ENCODE results near the gene PCDHA8. TPM values are rescaled to one million over a fixed set of nuclear protein-coding genes. Genes with fewer than 3 reads are reported as not detected.

PCDHA8 gene
- total and polyA plus RNA-seq, 9 of the 15 experiments (the other 6 are each of a cell fraction or from before 2014, with no cell fraction given), result not detected

GRCh38 chr5:140862441-140863295 is 21.7 kb downstream of the PCDHA8 start (continued):
- no peak for TF ChIP-seq ZNF277 (CRISPR knock-in tag; IDR thresholded peaks at IDR 0.05; ENCODE audit: borderline replicate concordance)
- no peak for TF ChIP-seq ZHX1 (conservative IDR thresholded peaks at IDR 0.05; ENCODE audit: low read length)
- TF ChIP-seq NFE2 (IDR thresholded peaks at IDR 0.05; ENCODE audit: low read depth), result no peak
- TF ChIP-seq LCOR (CRISPR knock-in tag; IDR thresholded peaks at IDR 0.05), result no peak
- TF ChIP-seq PCBP2 (IDR thresholded peaks at IDR 0.05; ENCODE audit: low read depth, low read length, poor library complexity, severe bottlenecking), result no peak
- no peak for TF ChIP-seq NONO (IDR thresholded peaks at IDR 0.05; ENCODE audit: low read depth in 2 of 2, low read length in 1 of 2)
- no peak for TF ChIP-seq PYGO2 (tag; IDR thresholded peaks at IDR 0.05)
- no peak for TF ChIP-seq SMARCC2 (IDR thresholded peaks at IDR 0.05; ENCODE audit: low read depth)
- TF ChIP-seq CREB1 (IDR thresholded peaks at IDR 0.05), result no peak
- no peak for TF ChIP-seq CREB1 (CRISPR knock-in tag; IDR thresholded peaks at IDR 0.05)
